Stimulated activated naive CD8-positive, alpha-beta T cell treated with anti-CD3 and anti-CD28 coated beads, Interleukin-15, Interleukin-2, amounts not matched to agents 100 ng/mL and 50 ng/mL, for 24 hours (primary cell): ENCODE measurements around the gene EBF4.
"Not testable (repeated sequence)": the region's sequence is repeated elsewhere in the genome, so short reads cannot be mapped to it uniquely, and the experiment has no call there.

Experiments used
- H3K27ac Mint-ChIP-seq: one replicate; pipeline ENCODE4 v1.8.0; 2021; ENCODE audit warnings: mild to moderate bottlenecking, mixed read lengths
- H3K27me3 Mint-ChIP-seq: one replicate; pipeline ENCODE4 v1.8.0; 2021; ENCODE audit warnings: mixed read lengths
- H3K36me3 Mint-ChIP-seq: one replicate; pipeline ENCODE4 v1.8.0; 2021; ENCODE audit warnings: low read depth, mixed read lengths
- H3K4me1 Mint-ChIP-seq: one replicate; pipeline ENCODE4 v1.8.0; 2021; ENCODE audit warnings: low read depth, mixed read lengths
- H3K4me3 Mint-ChIP-seq: one replicate; pipeline ENCODE4 v1.8.0; 2021; ENCODE audit warnings: mild to moderate bottlenecking, mixed read lengths
- H3K9me3 Mint-ChIP-seq: one replicate; pipeline ENCODE4 v1.8.0; 2021; ENCODE audit warnings: mixed read lengths

Gene EBF4

DNA sequence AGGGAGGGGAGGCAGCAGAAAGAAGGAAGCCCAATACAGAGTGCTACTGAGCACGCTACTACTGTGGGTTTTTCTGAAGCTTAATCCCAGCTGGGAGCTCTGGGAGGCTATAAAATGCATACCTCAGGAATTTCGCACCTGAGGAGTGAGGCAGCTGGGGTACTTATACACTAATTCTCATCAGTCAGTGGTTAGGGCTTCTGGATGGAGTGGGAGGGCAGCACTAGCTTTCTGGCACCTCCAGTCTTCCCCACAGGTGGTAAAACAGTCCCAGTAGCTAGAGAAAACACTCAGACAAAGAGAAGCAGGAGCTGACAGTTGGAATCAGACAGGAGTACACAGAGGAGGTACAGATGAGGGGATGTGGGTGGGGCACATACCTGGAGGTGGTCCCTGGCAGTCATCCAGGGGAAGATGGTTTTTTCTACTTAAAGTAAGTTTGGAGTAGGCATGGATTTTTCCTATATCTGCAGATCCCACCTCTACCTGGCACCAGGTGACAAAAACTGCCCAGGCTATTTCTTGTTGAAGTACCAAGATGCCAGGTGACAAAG lies 70.1 kb downstream of the EBF4 start:
- no peaks in the 10 kb centered on the region for H3K9me3 Mint-ChIP-seq
- H3K4me1 Mint-ChIP-seq: no peaks in the 10 kb centered on the region
- H3K27ac Mint-ChIP-seq: no peak overlapping the region
- no peak overlapping the region for H3K4me3 Mint-ChIP-seq
- no peaks in the 10 kb centered on the region for H3K36me3 Mint-ChIP-seq
- H3K27me3 Mint-ChIP-seq: peaks cover 6% of the 10 kb centered on the region

DNA sequence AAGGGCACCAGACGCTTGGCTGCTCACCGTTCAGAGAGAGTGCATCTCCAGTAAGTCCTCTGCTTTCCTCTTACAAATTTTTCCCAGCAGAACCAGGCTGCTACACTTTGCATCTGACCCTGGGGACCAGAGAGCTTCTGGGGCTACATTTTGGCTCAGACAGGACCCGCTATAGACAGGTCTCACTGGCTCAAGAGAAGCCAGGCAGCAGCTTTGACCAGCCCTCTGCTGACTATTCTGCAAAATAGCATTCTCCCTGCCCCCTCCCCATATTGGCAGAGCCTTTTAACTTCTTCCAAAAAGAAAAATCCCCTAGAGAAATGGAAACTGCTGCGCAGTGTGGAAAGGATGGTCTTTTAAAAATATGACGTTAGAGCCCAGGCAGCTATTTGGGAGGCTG lies 70.6 kb downstream of the EBF4 start:
- no peak overlapping the region for H3K27ac Mint-ChIP-seq
- no peaks in the 10 kb centered on the region for H3K36me3 Mint-ChIP-seq
- H3K4me1 Mint-ChIP-seq: no peaks in the 10 kb centered on the region
- H3K4me3 Mint-ChIP-seq: no peak overlapping the region
- no peaks in the 10 kb centered on the region for H3K9me3 Mint-ChIP-seq
- H3K27me3 Mint-ChIP-seq: peaks cover 8% of the 10 kb centered on the region

DNA sequence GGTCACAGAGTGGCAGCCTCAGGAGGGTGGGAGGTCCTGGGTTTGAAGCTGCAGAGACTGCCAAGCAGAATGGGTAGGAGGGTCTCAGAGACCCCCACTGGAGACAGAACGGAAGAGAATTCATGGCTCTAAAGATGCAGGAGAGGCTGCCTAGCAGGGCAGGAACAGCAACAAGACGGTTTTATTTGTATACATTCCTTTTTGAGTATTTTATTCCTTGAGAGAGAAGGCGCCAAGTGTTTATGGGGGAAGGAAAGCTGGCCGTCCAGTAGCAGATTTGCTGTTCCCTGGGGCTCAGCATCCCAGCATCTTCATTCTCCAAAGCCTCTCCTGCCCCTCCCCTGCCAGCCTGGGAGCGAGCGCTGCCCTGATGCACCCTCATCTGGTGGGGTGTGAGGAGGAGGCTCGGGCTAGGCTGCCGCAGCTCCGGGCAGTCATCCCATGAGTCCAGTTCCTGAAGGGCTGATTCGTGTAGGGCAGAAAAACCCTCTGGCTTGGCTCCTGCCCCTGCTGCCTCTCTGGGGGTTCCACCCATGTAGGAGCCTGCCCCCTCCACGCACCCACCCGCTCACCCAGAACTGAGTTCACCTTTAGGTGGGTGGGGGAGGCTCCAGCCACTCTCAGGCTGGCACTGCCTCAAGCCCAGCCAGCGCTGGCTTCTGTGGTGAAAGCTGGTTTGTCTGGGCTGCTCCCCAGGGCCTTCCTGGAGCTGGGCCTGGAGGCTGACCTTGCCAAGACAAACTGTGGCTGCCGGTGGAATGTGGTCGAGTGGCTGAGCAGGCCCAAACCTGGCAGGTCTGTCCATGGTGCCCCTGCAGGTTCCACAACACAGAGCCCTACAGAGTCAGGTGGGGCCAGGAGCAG lies 75.4 kb downstream of the EBF4 start:
- no peak overlapping the region for H3K4me3 Mint-ChIP-seq
- H3K27me3 Mint-ChIP-seq: peaks cover 14% of the 10 kb centered on the region

GRCh38 chr20:2768632-2769015 lies 76.0 kb downstream of the EBF4 start:
- H3K27ac Mint-ChIP-seq: no peak overlapping the region
- H3K4me1 Mint-ChIP-seq: peaks cover 4% of the 10 kb centered on the region
- no peaks in the 10 kb centered on the region for H3K36me3 Mint-ChIP-seq
- H3K27me3 Mint-ChIP-seq: peaks cover 14% of the 10 kb centered on the region
- H3K4me3 Mint-ChIP-seq: no peak overlapping the region
- H3K9me3 Mint-ChIP-seq: no peaks in the 10 kb centered on the region

More for the DNA sequence above, 75.4 kb downstream of the EBF4 start:
- H3K9me3 Mint-ChIP-seq: no peaks in the 10 kb centered on the region
- no peak overlapping the region for H3K27ac Mint-ChIP-seq
- no peaks in the 10 kb centered on the region for H3K36me3 Mint-ChIP-seq
- peaks cover 4% of the 10 kb centered on the region for H3K4me1 Mint-ChIP-seq

- not testable (repeated sequence) for H3K4me3 Mint-ChIP-seq, H3K4me1 Mint-ChIP-seq
Measured at GRCh38 chr20:2770091-2770490, 77.5 kb downstream of the EBF4 start.

DNA sequence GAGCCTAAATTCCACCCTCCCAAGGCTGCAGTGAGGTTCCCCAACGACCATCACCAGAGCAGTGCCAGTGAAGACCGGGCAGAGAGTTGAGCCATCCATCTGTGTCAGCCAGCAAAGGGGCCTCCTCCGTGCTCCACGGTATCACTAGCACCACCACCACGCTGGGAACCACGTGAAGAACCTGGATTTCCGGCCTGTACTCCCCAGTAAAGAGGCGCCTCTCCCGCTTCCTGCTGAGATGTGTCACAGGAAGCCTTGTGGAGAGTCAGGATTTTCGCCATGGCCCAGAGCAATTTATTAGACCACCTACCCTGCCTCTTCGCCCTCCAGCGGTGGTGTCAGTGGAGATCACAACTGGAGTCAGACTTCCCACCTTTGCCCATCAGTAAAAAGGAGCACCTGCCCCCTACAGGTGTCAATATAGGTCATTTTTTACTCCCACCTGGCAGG lies 79.1 kb downstream of the EBF4 start:
- peaks cover 14% of the 10 kb centered on the region for H3K27me3 Mint-ChIP-seq
- no peak overlapping the region for H3K27ac Mint-ChIP-seq
- no peaks in the 10 kb centered on the region for H3K9me3 Mint-ChIP-seq

More at GRCh38 chr20:2770091-2770490, 77.5 kb downstream of the EBF4 start:
- not testable (repeated sequence) for H3K9me3 Mint-ChIP-seq, H3K27ac Mint-ChIP-seq, H3K36me3 Mint-ChIP-seq
- H3K27me3 Mint-ChIP-seq: peaks cover 14% of the 10 kb centered on the region

DNA sequence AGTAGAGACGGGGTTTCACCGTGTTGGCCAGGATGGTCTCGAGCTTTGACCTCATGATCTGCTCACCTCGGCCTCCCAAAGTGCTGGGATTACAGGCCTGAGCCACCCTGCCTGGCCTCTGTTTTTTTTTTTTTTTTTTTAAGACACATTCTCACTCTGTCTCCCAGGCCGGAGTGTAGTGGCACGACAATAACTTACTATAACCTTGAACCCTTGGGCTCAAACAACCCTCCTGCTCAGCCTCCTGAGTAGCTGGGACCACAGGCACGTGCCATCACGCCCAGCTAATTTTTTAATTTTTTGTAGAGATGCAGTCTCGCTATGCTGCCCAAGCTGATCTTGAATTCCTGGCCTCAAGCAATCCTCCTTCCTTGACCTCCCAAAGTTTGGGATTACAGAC lies 81.2 kb downstream of the EBF4 start:
- H3K27ac Mint-ChIP-seq: no peak overlapping the region
- H3K36me3 Mint-ChIP-seq: no peaks in the 10 kb centered on the region
- peaks cover 14% of the 10 kb centered on the region for H3K27me3 Mint-ChIP-seq
- peaks cover 4% of the 10 kb centered on the region for H3K4me1 Mint-ChIP-seq
- no peaks in the 10 kb centered on the region for H3K9me3 Mint-ChIP-seq
- H3K4me3 Mint-ChIP-seq: no peak overlapping the region

More for the DNA sequence above, 79.1 kb downstream of the EBF4 start:
- no peaks in the 10 kb centered on the region for H3K36me3 Mint-ChIP-seq
- peaks cover 4% of the 10 kb centered on the region for H3K4me1 Mint-ChIP-seq
- no peak overlapping the region for H3K4me3 Mint-ChIP-seq

DNA sequence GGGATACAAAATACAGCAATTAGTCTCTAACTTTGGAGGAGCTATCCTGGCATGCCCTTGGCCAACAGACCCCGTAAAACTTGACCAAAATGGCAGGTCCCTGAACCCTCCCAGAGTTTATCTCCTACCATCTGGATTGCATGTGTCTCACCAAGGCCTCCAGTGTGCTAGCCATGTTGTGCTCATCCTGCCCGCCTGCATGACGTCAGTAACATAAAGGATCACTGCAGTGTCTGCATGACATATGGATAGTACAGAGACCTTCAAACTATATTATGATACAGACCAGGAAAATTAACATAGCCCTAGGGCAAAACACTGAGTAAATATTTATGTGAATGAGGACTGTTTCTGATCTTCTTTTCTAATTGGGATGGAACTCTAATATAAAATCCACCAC lies 82.6 kb downstream of the EBF4 start:
- Mint-ChIP-seq H3K36me3 (no peaks in the 10 kb centered on the region), H3K4me3 (no peak overlapping the region), H3K27ac (no peak overlapping the region), H3K9me3 (no peaks in the 10 kb centered on the region), H3K4me1 (peaks cover 4% of the 10 kb centered on the region), H3K27me3 (peaks cover 15% of the 10 kb centered on the region)

DNA sequence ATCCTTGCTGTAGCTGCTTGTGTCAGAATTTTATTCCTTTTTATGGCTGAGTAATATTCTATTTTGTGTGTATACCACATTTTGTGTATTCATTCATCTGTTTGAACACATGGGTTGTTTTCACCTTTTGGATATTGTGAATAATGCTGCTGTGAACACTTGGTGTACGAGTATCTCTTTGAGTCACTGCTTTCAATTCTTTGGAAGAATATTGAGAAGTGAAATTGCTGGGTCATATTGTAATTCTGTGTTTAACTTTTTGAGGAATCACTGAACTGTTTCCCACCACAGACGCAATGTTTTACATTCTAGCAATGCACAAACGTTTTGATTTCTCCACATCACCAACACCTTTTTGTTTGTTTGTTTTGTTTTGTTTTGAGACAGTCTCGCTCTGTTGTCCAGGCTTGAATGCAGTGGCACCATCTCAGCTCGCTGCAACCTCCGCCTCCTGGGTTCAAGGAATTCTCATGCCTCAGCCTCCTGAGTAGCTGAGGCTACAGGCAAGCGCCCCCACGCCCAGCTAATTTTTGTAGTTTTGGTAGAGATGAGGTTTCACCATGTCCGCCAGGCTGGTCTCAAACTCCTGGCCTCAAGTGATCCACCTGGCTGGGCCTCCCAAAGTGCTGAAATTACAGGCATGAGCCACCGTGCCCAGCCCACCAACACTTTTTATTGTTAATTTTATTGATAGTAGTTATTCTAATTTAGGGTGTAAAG lies 86.2 kb downstream of the EBF4 start:
- Mint-ChIP-seq H3K27ac (no peak overlapping the region), H3K9me3 (no peaks in the 10 kb centered on the region), H3K27me3 (peaks cover 23% of the 10 kb centered on the region), H3K4me3 (no peak overlapping the region), H3K36me3 (no peaks in the 10 kb centered on the region), H3K4me1 (no peaks in the 10 kb centered on the region)

DNA sequence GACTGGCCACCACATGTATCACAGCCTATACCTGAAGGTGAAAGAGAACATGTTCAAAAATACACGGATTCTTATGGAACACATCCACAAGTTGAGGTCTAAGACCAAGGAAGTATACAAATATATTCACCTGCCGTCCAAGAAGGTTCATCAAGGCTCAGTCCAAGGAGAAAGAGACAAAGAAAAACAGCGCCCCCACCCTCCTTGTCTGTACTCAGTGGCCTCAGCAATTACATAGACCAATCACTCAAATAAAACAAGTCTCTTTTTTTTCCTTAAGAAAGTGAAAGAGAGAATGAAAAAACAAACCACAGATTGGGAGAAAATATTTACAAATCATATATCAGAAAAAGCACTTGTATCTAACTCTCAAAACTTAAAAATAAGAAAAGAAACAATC lies 88.4 kb downstream of the EBF4 start:
- no peaks in the 10 kb centered on the region for H3K36me3 Mint-ChIP-seq
- H3K4me3 Mint-ChIP-seq: no peak overlapping the region
- H3K9me3 Mint-ChIP-seq: no peaks in the 10 kb centered on the region
- H3K4me1 Mint-ChIP-seq: no peaks in the 10 kb centered on the region
- H3K27me3 Mint-ChIP-seq: peaks cover 23% of the 10 kb centered on the region
- no peak overlapping the region for H3K27ac Mint-ChIP-seq

DNA sequence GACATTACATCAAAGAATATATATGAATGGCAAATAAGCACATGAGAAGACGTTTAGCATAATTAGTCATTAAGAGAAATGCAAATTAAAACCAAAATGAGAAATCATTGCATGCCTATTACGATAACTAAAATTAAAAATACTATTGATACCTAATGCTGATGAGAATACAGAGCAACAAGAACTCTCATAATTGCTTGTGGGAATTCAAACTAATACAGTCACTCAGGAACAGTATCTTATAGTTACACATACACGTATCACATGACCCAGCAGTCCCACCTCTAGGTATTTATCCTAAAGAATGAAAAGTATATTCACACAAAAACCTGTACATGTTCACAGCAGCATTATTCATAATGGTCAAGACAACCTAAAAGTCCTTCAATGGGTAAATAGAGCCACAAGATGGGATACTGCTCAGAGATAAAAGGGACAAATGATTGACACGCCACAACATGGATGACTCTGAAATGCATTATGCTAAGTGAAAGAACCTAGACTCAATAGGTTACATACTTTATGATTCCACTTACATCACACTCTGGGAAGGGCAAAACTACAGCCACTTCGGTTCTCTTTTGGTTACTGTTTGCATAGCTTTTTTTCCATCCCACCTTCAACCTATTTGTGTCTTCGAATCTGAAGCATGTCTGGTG lies 91.5 kb downstream of the EBF4 start:
- H3K4me3 Mint-ChIP-seq: no peak overlapping the region
- peaks cover 16% of the 10 kb centered on the region for H3K27me3 Mint-ChIP-seq
- H3K36me3 Mint-ChIP-seq: no peaks in the 10 kb centered on the region
- H3K27ac Mint-ChIP-seq: no peak overlapping the region
- H3K9me3 Mint-ChIP-seq: no peaks in the 10 kb centered on the region
- H3K4me1 Mint-ChIP-seq: no peaks in the 10 kb centered on the region

DNA sequence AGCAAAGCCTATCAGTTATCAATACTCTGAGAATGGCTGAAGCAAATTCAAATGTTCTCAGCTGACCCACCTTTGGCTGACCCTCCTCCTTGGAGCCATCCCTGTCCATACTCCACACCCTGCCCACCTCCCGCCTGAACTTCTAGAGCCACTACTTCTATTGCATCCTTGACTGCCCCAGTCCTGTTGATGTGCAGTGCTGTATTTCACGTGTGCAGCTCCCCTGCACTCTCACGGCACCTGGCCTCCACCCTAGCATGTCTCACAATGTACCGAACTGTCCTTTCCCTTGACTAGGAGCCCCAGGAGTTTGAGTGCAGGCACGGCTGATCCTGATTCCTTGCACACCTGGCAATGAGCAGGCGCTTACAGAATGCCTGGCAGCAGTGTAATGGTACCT lies 100.9 kb downstream of the EBF4 start:
- no peaks in the 10 kb centered on the region for H3K36me3 Mint-ChIP-seq
- H3K27ac Mint-ChIP-seq: no peak overlapping the region
- H3K4me3 Mint-ChIP-seq: no peak overlapping the region
- no peaks in the 10 kb centered on the region for H3K4me1 Mint-ChIP-seq
- peaks cover 12% of the 10 kb centered on the region for H3K27me3 Mint-ChIP-seq
- H3K9me3 Mint-ChIP-seq: no peaks in the 10 kb centered on the region

GRCh38 chr20:2794202-2794748 lies 101.7 kb downstream of the EBF4 start:
- H3K36me3 Mint-ChIP-seq: no peaks in the 10 kb centered on the region
- no peaks in the 10 kb centered on the region for H3K9me3 Mint-ChIP-seq
- H3K4me3 Mint-ChIP-seq: no peak overlapping the region
- H3K27ac Mint-ChIP-seq: no peak overlapping the region
- peaks cover 6% of the 10 kb centered on the region for H3K4me1 Mint-ChIP-seq
- H3K27me3 Mint-ChIP-seq: peaks cover 19% of the 10 kb centered on the region

- Mint-ChIP-seq H3K36me3 (peaks cover 2% of the 10 kb centered on the region), H3K4me3 (no peak overlapping the region), H3K9me3 (no peaks in the 10 kb centered on the region), H3K27ac (no peak overlapping the region), H3K4me1 (peaks cover 12% of the 10 kb centered on the region), H3K27me3 (peaks cover 25% of the 10 kb centered on the region)
Measured at GRCh38 chr20:2794866-2795447, 102.4 kb downstream of the EBF4 start.
